SK-N-SH treated with all-trans-retinoic acid at 6 μM for 48 hours (cell line): ENCODE measurements around the gene TAF9B.
A peak's percentile ranks its signal among the peaks of the same experiment; 100 is the strongest.

Experiments
- ATAC-seq: fragments of 200-7000 bp; cut with Tn5 transposase; 3 replicates; pipeline ENCODE4 v1.9.1; 2020; ENCODE audit warnings: mild to moderate bottlenecking, moderate library complexity
- ARNTL ChIP-seq: fragments of 450-650 bp; formaldehyde crosslinking; IDR thresholded peaks from 2 replicates; pipeline ENCODE4 v1.5.0; 2020; ENCODE audit warnings: low read depth, mild to moderate bottlenecking, moderate library complexity, borderline replicate concordance
- BACH2 ChIP-seq: fragments of 250-450 bp; sonication (Bioruptor Pico); IDR thresholded peaks from 2 replicates; pipeline ENCODE4 v1.9.0; 2021; ENCODE audit warnings: mild to moderate bottlenecking, borderline replicate concordance
- CSDC2 ChIP-seq: fragments of 250-450 bp; sonication (Bioruptor Pico); IDR thresholded peaks from 2 replicates; pipeline ENCODE4 v1.5.0; 2020; ENCODE audit warnings: mild to moderate bottlenecking, moderate library complexity
- ESRRG ChIP-seq: fragments of 250-450 bp; sonication (Bioruptor Pico); IDR thresholded peaks from 2 replicates; pipeline ENCODE4 v1.6.1; 2021; ENCODE audit warnings: mild to moderate bottlenecking
- PPARA ChIP-seq: fragments of 250-450 bp; sonication (Bioruptor Pico); IDR thresholded peaks from 2 replicates; pipeline ENCODE4 v1.5.0; 2020; ENCODE audit warnings: mild to moderate bottlenecking, borderline replicate concordance
- RARB ChIP-seq: fragments of 250-450 bp; sonication (Bioruptor Pico); IDR thresholded peaks from 2 replicates; pipeline ENCODE4 v1.8.0; 2021; ENCODE audit warnings: mild to moderate bottlenecking, moderate library complexity
- SNAI2 ChIP-seq: fragments of 250-450 bp; sonication (Bioruptor Pico); IDR thresholded peaks from 2 replicates; pipeline ENCODE4 v1.5.0; 2020; ENCODE audit warnings: mild to moderate bottlenecking, moderate library complexity
- TCF4 ChIP-seq: fragments of 250-450 bp; sonication (Bioruptor Pico); IDR thresholded peaks from 2 replicates; pipeline ENCODE4 v1.8.0; 2021; ENCODE audit warnings: mild to moderate bottlenecking, moderate library complexity, borderline replicate concordance
- TOX ChIP-seq: fragments of 250-450 bp; sonication (Bioruptor Pico); IDR thresholded peaks from 2 replicates; pipeline ENCODE4 v1.8.0; 2021; ENCODE audit warnings: mild to moderate bottlenecking, moderate library complexity, borderline replicate concordance
- ZC3H10 ChIP-seq: fragments of 250-450 bp; sonication (Bioruptor Pico); IDR thresholded peaks from 2 replicates; pipeline ENCODE4 v1.5.1; 2021; ENCODE audit warnings: mild to moderate bottlenecking, moderate library complexity
- ZFP3 ChIP-seq: fragments of 250-450 bp; sonication (Bioruptor Pico); IDR thresholded peaks from 2 replicates; pipeline ENCODE4 v1.5.0; 2020; ENCODE audit warnings: mild to moderate bottlenecking, moderate library complexity
- ZFP30 ChIP-seq: fragments of 450-650 bp; formaldehyde crosslinking; IDR thresholded peaks from 2 replicates; pipeline ENCODE4 v1.5.0; 2022; ENCODE audit warnings: mild to moderate bottlenecking, moderate library complexity
- TF ChIP-seq, protein P1 (sequence below): fragments of 250-450 bp; sonication (Bioruptor Pico); IDR thresholded peaks from 2 replicates; pipeline ENCODE4 v1.8.0; 2020; ENCODE audit warnings: mild to moderate bottlenecking, moderate library complexity, borderline replicate concordance
- TF ChIP-seq, protein P2 (sequence below): fragments of 250-450 bp; sonication (Bioruptor Pico); IDR thresholded peaks from 2 replicates; pipeline ENCODE4 v1.5.0; 2020; ENCODE audit warnings: mild to moderate bottlenecking, moderate library complexity
- TF ChIP-seq, protein P3 (sequence below): fragments of 250-450 bp; sonication (Bioruptor Pico); IDR thresholded peaks from 2 replicates; pipeline ENCODE4 v1.8.0; 2021; ENCODE audit warnings: low read depth, mild to moderate bottlenecking, moderate library complexity, borderline replicate concordance
- TF ChIP-seq, protein P4 (sequence below): fragments of 250-450 bp; sonication (Bioruptor Pico); IDR thresholded peaks from 2 replicates; pipeline ENCODE4 v1.5.1; 2020; ENCODE audit warnings: low read depth, mild to moderate bottlenecking, moderate library complexity
- TF ChIP-seq, protein P5 (sequence below): fragments of 250-450 bp; sonication (Bioruptor Pico); IDR thresholded peaks from 2 replicates; pipeline ENCODE4 v1.5.1; 2021; ENCODE audit warnings: mild to moderate bottlenecking, moderate library complexity

The TAF9B gene

DNA sequence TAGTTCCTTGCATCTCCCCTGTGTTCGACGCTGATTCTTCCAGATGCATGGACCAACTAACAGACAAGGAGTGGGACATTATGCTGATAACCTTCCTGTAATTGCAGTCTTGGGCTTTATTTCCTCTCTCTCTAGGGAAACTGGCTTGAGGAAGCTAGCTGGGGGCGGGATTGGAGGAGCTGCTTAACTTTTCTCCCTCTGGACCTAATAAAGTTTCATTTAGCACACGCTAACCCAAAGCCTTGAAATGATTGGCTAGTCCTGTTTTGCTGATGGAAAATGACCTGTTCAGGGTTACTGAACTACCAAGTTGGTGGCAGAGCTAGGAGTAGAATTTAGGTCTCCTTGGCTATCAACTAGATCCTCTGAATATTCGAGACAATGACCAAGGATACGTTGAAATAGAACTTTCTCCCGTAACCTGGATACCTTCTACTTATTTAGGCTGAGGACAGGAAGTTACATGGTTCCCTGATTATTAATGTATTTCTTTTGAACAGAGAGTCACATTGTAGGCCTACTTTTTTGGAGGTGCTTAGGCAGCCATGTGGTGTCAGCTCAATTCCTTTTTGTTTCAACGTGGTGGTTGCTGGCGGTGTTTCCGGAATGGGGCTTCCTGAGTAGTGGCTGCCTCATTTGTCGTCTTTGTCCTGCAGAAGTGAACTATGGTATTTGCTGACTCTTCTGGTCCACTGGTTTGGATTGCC, 33.4 kb downstream of the TAF9B start:
- no peak for ATAC-seq
- no peak for TF ChIP-seq ZC3H10 (CRISPR knock-in tag)

DNA sequence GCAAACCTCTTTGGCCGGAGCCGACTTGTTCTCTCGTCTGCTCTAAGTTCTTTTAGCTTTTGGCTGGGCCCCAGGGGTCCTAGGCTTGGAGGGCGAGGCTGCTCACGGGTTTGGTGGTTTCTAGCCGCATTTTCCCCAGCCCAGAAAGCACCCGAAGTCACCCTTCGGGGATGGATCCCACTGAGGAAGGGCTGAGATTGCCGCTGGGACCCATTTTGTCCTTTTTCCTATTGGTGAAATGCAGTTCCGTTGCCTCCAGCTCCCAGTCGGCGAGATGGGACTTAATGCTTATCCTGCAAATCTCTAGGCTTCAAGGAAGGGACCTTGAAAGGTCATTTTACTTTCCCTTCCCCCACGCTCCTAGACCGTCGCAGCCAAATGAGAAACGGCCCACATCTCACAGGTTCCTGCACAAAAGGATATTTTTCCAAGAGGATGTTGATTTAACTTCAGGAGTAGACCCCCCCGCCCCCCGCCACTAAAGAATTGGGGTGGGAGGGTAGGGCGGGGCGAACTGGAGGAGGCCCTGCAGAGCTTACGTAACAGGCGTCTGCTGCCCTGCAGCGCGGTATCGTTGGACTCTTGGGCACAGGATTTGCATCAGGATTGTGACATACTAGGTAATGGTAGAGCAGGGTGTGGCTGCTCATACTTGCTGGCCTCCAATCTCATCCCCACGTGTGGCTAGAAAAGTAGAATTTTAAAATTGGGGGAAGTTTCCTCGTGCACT, 34.8 kb downstream of the TAF9B start:
- no peak for TF ChIP-seq TOX
- TF ChIP-seq, protein P1, sequence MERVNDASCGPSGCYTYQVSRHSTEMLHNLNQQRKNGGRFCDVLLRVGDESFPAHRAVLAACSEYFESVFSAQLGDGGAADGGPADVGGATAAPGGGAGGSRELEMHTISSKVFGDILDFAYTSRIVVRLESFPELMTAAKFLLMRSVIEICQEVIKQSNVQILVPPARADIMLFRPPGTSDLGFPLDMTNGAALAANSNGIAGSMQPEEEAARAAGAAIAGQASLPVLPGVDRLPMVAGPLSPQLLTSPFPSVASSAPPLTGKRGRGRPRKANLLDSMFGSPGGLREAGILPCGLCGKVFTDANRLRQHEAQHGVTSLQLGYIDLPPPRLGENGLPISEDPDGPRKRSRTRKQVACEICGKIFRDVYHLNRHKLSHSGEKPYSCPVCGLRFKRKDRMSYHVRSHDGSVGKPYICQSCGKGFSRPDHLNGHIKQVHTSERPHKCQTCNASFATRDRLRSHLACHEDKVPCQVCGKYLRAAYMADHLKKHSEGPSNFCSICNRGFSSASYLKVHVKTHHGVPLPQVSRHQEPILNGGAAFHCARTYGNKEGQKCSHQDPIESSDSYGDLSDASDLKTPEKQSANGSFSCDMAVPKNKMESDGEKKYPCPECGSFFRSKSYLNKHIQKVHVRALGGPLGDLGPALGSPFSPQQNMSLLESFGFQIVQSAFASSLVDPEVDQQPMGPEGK (CRISPR knock-in tag): peak; percentile 25; the same call in 1 of the 2 replicates
- peak; percentile 42 for ATAC-seq

DNA sequence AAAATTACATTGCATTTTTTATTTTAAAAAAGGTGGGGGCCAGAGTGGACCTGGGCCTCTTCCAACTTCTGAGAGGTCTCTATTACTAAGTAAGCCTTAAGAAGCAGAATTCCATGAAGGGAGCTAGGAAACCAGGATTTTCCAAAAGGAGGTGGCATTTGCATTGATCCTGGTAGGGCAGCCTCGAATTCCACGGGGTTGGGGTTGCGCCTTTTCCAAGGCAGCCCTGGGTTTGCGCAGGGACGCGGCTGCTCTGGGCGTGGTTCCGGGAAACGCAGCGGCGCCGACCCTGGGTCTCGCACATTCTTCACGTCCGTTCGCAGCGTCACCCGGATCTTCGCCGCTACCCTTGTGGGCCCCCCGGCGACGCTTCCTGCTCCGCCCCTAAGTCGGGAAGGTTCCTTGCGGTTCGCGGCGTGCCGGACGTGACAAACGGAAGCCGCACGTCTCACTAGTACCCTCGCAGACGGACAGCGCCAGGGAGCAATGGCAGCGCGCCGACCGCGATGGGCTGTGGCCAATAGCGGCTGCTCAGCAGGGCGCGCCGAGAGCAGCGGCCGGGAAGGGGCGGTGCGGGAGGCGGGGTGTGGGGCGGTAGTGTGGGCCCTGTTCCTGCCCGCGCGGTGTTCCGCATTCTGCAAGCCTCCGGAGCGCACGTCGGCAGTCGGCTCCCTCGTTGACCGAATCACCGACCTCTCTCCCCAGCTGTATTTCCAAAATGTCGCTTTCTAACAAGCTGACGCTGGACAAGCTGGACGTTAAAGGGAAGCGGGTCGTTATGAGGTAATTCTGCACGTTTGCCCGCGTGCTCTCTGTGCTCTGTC, 35.6 kb downstream of the TAF9B start, which contains the start of gene PGK1:
TSS of gene PGK1 (plus strand) at position 626 of the 824 bp plus-strand sequence. CDS start at position 719, 93 bp downstream.
- no peak for TF ChIP-seq CSDC2
- TF ChIP-seq, protein P2, sequence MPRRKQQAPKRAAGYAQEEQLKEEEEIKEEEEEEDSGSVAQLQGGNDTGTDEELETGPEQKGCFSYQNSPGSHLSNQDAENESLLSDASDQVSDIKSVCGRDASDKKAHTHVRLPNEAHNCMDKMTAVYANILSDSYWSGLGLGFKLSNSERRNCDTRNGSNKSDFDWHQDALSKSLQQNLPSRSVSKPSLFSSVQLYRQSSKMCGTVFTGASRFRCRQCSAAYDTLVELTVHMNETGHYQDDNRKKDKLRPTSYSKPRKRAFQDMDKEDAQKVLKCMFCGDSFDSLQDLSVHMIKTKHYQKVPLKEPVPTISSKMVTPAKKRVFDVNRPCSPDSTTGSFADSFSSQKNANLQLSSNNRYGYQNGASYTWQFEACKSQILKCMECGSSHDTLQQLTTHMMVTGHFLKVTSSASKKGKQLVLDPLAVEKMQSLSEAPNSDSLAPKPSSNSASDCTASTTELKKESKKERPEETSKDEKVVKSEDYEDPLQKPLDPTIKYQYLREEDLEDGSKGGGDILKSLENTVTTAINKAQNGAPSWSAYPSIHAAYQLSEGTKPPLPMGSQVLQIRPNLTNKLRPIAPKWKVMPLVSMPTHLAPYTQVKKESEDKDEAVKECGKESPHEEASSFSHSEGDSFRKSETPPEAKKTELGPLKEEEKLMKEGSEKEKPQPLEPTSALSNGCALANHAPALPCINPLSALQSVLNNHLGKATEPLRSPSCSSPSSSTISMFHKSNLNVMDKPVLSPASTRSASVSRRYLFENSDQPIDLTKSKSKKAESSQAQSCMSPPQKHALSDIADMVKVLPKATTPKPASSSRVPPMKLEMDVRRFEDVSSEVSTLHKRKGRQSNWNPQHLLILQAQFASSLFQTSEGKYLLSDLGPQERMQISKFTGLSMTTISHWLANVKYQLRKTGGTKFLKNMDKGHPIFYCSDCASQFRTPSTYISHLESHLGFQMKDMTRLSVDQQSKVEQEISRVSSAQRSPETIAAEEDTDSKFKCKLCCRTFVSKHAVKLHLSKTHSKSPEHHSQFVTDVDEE (CRISPR knock-in tag): 0 out of 2 replicates have a peak, but pooled peaks have one; percentile 35
- ATAC-seq: peak; percentile 97

DNA sequence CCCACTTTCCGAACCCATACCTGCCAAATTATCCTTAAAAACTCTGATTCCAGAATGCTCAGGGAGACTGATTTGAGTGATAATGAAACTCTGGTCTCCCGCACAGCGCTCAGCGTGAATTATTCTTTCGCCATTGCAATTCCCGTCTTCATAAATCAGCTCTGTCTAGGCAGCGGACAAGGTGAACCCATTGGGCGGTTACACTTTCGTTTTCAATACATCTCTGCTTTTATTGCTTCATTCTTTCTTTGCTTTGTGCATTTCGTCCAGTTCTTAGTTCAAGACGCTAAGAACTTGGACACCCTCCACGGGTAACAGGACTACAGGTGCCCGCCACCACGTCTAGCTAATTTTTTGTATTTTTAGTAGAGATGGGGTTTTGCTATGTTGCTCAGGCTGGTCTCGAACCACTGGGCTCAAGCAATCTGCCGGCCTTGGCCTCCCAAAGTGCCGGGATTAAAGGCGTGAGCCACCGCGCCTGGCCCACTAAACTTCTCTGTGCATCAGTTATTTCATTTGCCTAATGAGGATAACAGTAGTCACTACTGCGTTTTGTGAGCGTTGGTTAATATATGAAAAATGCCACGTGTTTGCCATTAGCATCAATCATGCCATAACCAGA, 36.3 kb downstream of the TAF9B start:
- TF ChIP-seq, protein P3, sequence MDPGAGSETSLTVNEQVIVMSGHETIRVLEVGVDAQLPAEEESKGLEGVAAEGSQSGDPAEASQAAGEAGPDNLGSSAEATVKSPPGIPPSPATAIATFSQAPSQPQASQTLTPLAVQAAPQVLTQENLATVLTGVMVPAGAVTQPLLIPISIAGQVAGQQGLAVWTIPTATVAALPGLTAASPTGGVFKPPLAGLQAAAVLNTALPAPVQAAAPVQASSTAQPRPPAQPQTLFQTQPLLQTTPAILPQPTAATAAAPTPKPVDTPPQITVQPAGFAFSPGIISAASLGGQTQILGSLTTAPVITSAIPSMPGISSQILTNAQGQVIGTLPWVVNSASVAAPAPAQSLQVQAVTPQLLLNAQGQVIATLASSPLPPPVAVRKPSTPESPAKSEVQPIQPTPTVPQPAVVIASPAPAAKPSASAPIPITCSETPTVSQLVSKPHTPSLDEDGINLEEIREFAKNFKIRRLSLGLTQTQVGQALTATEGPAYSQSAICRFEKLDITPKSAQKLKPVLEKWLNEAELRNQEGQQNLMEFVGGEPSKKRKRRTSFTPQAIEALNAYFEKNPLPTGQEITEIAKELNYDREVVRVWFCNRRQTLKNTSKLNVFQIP (CRISPR knock-in tag): no peak
- TF ChIP-seq, protein P4, sequence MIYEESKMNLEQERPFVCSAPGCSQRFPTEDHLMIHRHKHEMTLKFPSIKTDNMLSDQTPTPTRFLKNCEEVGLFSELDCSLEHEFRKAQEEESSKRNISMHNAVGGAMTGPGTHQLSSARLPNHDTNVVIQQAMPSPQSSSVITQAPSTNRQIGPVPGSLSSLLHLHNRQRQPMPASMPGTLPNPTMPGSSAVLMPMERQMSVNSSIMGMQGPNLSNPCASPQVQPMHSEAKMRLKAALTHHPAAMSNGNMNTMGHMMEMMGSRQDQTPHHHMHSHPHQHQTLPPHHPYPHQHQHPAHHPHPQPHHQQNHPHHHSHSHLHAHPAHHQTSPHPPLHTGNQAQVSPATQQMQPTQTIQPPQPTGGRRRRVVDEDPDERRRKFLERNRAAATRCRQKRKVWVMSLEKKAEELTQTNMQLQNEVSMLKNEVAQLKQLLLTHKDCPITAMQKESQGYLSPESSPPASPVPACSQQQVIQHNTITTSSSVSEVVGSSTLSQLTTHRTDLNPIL: no peak
- no peak for TF ChIP-seq ZFP30
- TF ChIP-seq TCF4 (CRISPR knock-in tag): no peak
- no peak for TF ChIP-seq ZC3H10 (CRISPR knock-in tag)
- no peak for TF ChIP-seq TOX
- no peak for TF ChIP-seq ARNTL (CRISPR knock-in tag)
- no peak for TF ChIP-seq PPARA (CRISPR knock-in tag)
- TF ChIP-seq CSDC2: no peak
- TF ChIP-seq SNAI2 (CRISPR knock-in tag): no peak
- TF ChIP-seq ESRRG (CRISPR knock-in tag): no peak
- TF ChIP-seq RARB (CRISPR knock-in tag): no peak
- TF ChIP-seq ZFP3: no peak
- TF ChIP-seq, protein P5, sequence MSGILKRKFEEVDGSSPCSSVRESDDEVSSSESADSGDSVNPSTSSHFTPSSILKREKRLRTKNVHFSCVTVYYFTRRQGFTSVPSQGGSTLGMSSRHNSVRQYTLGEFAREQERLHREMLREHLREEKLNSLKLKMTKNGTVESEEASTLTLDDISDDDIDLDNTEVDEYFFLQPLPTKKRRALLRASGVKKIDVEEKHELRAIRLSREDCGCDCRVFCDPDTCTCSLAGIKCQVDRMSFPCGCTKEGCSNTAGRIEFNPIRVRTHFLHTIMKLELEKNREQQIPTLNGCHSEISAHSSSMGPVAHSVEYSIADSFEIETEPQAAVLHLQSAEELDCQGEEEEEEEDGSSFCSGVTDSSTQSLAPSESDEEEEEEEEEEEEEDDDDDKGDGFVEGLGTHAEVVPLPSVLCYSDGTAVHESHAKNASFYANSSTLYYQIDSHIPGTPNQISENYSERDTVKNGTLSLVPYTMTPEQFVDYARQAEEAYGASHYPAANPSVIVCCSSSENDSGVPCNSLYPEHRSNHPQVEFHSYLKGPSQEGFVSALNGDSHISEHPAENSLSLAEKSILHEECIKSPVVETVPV (CRISPR knock-in tag): no peak
- TF ChIP-seq BACH2: no peak
- TF ChIP-seq, all 23 proteins: peak for 0
- no peak for ATAC-seq
